COLO668 (cell line): ENCODE measurements around the gene SLC15A3.

Experiments
- DNase-seq: peaks from one replicate; lab custom pipeline; 2025; ENCODE audit not compliant: unreplicated experiment; lab: John Stamatoyannopoulos, UW

The SLC15A3 gene

GRCh38 chr11:60951904-60952741 lies at the start of gene SLC15A3:
Gene SLC15A3, minus strand, starts transcription at chr11:60952176. Its CDS starts 625 bp downstream, at chr11:60951551.
- DNase-seq = peak; percentile 32

DNA sequence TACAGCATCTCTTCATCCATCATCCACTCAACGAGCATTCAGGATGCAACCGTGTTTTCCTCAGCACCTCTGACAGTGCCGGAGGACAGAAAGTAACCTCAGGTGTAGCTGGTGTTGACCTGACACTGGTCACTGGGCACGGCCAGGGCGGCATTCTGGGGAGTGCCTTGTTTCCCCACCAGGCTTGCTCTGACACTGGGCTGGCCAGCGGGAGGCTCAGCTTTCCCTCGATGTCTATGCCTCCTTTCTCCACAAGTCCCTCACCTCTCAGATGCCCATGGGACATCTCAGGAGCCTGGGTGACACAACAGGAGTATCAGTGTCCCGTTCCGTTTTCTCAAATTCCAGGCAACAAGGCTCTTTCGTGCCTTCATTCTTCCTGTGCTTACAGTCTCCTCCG lies 48.5 kb upstream of the SLC15A3 start:
- no peak for DNase-seq

DNA sequence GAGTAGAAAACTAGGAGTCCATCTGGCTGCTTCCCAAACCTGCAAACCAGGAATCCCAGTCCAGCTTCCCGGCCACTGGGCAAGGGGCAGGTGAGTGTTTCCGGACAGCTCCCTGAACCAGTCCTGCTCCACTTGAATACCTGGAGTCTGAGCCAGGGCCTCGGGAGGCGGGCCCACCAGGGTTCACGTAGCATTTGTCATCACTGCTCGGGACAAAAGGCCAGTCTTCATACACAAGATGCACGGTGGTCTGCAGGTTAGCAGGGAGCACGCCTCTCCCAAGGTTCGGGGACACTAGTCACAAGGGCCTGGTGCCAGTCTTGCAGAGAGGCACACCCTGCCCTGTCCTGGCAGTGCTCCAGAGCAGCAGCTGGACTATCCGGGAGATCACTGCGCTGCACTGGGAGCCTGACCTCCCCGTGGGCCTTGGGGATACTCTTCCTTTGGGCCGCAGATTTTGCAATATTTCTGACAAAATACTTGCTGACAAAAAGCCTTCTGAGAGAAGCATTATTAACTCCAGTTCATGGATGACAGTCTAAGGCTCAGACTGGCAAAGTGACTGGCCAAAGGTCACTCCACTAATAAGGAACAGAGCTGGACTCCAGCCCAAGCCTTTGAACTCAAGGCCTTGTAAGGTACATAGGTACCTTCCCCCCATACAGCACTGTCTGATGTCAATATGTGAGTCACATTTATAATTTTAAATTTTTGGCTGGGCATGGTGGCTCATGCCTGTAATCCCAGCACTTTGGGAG lies 44.6 kb upstream of the SLC15A3 start:
- DNase-seq = no peak

- DNase-seq = no peak
Measured at GRCh38 chr11:60995798-60996197, 43.8 kb upstream of the SLC15A3 start.

DNA sequence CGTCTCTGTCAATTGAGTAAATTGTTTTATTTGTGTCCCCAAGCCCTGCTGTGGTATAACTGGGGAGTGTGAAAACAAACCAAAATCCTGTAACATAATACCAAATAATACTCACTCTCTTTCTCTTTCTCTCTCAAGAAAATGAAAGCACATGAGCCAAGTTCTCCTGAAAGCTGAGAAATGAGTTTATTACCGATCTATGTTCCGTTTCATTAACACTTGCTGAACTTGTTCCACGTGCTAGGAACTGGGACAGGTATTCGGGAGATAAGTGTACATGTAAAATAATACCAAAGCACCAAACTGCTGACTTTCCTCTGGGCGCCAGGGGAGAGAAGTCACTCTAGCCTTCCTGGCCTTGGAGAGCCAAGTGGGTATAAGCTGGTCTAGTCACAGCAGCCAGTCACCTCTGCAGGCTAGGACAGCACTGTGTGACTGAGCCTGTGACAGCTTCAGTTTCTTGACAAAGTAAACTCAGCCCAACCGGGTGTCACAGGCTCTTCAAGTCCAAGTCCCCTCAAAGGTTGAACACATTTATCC lies 42.6 kb upstream of the SLC15A3 start:
- DNase-seq = no peak

- no peak for DNase-seq
Measured at GRCh38 chr11:60993615-60994014, 41.6 kb upstream of the SLC15A3 start.

DNA sequence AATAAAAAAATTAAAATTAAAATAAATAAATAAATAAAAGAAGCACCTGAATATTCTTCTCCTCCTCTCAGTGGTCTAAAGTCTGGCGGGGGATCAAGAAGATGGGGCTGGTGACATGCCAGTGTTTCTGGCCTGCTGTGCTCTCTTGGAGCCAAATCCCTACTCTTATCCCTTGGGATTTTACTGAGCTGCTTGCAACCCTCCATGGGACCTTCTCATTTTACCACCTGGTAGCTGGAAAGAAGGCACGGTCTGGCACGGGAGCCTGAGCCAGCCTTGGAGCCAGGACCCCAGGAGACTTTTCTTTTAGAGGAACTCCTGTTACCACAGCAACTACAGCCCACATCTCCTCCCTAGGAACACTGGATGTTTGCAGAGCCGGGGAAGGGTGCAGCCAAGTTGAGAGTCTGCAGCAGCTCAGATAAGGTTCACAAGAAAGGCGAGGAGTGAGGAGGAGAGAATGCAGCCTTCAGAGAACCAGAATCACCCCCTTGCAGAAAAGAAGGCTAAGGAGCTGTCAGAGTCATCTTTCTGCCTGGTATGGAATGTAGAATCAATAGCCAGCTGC lies 41.0 kb upstream of the SLC15A3 start:
- DNase-seq = no peak

GRCh38 chr11:60991457-60991856 lies 39.5 kb upstream of the SLC15A3 start:
- DNase-seq = no peak

DNA sequence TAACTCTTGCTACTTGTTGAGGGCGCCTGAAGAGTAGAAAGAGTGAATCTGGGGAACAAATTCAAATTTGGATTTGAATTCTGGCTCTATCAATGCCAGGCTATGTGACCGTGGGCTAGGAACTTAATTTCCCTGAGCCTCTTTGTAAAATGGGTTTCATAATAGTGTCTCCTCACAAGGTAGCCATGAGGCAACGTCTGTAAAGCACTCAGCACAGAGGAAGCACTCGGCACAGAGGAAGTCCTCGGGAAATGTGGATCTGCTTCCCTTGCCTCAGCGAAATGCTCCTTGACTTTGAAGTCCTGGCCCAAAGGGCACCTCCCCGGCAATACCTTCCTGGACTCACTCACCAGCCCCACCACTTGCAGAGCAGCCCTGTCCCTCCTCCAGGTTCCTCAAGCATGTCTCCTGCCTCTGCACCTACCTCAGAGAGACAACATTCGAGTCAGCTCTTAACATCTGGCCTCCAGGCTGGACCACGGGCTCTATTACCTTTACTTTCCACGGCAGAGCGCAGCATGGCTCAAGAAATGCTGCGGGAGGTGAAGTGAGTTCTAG lies 37.2 kb upstream of the SLC15A3 start:
- DNase-seq = no peak

DNA sequence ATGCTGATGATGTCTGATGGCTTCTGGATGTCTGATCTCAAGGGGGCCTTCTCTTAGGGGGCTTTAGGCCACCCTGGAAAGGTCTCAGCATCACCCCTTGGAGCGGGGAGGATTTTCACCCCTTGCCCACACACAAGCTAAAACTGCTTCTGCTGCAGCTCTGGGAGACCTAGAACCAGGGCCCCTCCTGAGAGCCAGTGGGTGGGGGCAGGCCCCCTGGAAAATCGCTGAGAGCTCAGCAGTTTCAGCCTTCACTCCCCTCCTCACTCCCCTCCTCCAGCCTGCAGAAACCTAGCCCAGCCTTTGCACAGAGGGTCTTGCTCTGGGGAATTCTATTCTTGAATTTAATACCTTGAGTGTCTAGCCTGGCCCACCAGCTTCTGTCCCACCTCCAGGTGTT lies 36.7 kb upstream of the SLC15A3 start:
- no peak for DNase-seq

- DNase-seq = no peak
Measured at GRCh38 chr11:60987577-60988277, 35.8 kb upstream of the SLC15A3 start.

- DNase-seq = no peak
Measured at GRCh38 chr11:60985991-60986915, 34.3 kb upstream of the SLC15A3 start.

GRCh38 chr11:60985501-60985900 lies 33.5 kb upstream of the SLC15A3 start:
- DNase-seq = no peak

DNA sequence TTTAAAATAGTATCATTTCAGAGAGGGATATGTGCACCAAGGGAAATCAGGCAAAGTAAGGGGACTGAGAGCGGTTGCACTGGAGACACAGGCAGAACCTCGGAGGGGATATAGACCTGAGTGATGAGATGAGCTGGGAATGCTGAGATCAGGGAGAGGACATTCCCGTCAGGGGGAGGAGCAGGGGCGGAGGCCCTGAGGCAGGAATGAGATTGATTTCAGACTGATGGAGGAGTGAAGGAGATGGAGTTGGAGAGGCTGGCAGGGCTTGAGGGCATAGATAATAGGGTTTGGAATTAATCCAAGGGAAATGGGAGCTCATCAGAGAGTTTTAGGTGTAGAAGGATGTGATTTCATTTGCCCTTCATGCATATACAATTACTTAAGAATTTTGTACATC lies 32.7 kb upstream of the SLC15A3 start:
- no peak for DNase-seq

DNA sequence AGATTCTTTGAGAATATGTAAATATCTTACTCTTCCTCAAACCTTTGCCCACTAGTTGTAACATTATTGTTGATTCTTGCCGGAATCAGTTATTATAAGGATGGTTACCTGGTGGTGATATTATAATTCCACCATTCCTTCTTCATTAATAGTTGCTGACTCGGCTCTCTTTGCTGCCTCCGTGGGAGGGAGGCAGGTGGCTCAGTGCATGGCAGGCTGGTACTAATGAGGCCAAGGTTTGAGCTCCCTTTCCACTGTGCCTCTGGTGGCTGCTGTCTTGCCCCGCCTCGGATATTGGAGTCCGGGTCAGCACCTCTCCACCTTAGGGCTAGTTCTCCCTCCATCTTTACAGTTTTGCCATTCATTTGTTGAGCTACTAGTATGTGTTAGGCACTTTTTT lies 32.2 kb upstream of the SLC15A3 start:
- no peak for DNase-seq

- DNase-seq = no peak
Measured at GRCh38 chr11:60982184-60982583, 30.2 kb upstream of the SLC15A3 start.

DNA sequence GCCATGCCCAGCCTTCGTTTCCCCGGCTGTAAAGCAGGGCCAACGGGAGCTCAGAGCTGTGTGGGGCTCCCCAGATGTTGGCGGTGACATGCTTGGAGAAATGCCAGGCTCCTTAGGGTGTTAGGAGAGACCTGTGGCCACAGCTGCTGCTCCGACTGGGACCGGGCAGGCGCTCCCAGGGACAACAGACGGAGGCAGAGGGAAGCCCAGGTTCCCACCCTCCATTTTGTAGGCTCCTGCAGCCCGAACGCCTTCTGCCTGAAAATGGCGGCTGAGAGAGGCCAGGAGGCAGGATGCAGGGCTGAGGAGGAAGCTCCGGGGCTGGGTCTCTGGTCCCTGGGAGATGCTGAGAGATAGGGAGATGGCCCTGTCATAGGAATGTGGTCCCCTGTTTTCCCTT lies 29.5 kb upstream of the SLC15A3 start:
- DNase-seq = no peak

GRCh38 chr11:60978546-60979380 lies 26.8 kb upstream of the SLC15A3 start:
- DNase-seq = no peak

DNA sequence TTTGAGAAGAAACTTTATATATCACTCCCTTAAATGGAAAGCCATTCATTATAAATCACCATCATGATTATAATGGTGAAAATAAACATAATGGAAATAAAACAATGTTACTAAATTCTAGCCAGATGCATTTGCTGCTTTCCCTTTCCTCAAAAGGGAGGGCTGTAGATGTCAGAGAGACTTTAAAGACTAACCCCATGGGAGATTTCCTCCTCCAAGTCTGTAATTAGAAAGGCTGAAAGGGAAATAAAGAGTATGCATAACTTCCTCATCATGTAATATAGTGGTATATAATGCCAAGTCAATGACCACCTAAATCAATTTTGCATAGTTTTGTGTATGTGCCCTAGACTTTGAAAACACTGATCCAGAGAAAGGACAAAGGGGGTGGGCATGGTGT lies 25.9 kb upstream of the SLC15A3 start:
- no peak for DNase-seq
